HL-60/S4 (cell line): ENCODE measurements around the gene WNT9A.

ENCODE experiments used
- in situ Hi-C: fragments of 300-500 bp; cut with MboI; formaldehyde crosslinking; loops from 2 replicates; pipeline ENCODE4 v1.14.3; 2022; ENCODE audit warnings: low sequenced_read_pairs

Gene WNT9A

GRCh38 chr1:227925582-227926198 is 22.0 kb downstream of the WNT9A start:
- in situ Hi-C loops = no loop called here

- in situ Hi-C loops = no loop called here
These were observed 22.7 kb downstream of the WNT9A start for GRCh38 chr1:227924833-227925574.

- in situ Hi-C loops = no loop called here
These were observed 23.4 kb downstream of the WNT9A start for GRCh38 chr1:227924168-227924832.

GRCh38 chr1:227923353-227924167 is 24.2 kb downstream of the WNT9A start:
- in situ Hi-C loops = no loop called here

GRCh38 chr1:227922501-227923352 is 25.0 kb downstream of the WNT9A start:
- in situ Hi-C loops = no loop called here

GRCh38 chr1:227921461-227922185 is 26.1 kb downstream of the WNT9A start:
- in situ Hi-C loops = no loop called here

- in situ Hi-C loops = no loop called here
These were observed 26.8 kb downstream of the WNT9A start for GRCh38 chr1:227920896-227921295.

- in situ Hi-C loops = no loop called here
These were observed 27.3 kb downstream of the WNT9A start for GRCh38 chr1:227920426-227920825.

- in situ Hi-C loops = no loop called here
These were observed 27.8 kb downstream of the WNT9A start for GRCh38 chr1:227919906-227920305.

- in situ Hi-C loops = no loop called here
These were observed 29.0 kb downstream of the WNT9A start for GRCh38 chr1:227918736-227919135.

GRCh38 chr1:227918083-227918700 is 29.5 kb downstream of the WNT9A start:
- in situ Hi-C loops = no loop called here

- in situ Hi-C loops = no loop called here
These were observed 30.4 kb downstream of the WNT9A start for GRCh38 chr1:227917081-227917950.

GRCh38 chr1:227916655-227917054 is 31.1 kb downstream of the WNT9A start:
- in situ Hi-C loops = no loop called here

- in situ Hi-C loops = no loop called here
These were observed 31.9 kb downstream of the WNT9A start for GRCh38 chr1:227915564-227916553.

- in situ Hi-C loops = no loop called here
These were observed 32.8 kb downstream of the WNT9A start for GRCh38 chr1:227914801-227915563.
